ENCODE results near the gene GHITM.

The GHITM gene

DNA sequence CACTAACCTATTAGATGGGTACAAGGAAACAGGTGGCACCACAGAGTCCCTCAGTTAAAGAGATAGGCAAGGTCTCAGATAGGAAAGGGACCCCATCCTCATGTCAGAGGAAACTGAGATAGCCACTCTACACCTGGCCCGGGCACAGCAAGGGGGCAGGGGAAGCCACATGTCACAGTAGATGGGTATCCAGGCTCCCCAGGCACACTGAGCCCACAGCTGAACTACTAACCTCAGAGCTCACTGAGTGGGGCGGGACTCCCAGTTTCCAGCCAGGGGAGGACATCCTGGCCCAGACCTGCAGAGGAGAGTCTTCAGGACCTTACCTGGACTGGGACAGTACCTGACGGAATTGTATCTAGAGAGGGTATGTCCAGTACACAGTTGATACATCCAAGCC, 51.3 kb downstream of the GHITM start:
- H3K4me3 ChIP-seq (ENCODE audit: low read depth, low read length): no peak overlapping the region
- no peak for DNase-seq (ENCODE audit: low read depth)
- TF ChIP-seq, protein P1, sequence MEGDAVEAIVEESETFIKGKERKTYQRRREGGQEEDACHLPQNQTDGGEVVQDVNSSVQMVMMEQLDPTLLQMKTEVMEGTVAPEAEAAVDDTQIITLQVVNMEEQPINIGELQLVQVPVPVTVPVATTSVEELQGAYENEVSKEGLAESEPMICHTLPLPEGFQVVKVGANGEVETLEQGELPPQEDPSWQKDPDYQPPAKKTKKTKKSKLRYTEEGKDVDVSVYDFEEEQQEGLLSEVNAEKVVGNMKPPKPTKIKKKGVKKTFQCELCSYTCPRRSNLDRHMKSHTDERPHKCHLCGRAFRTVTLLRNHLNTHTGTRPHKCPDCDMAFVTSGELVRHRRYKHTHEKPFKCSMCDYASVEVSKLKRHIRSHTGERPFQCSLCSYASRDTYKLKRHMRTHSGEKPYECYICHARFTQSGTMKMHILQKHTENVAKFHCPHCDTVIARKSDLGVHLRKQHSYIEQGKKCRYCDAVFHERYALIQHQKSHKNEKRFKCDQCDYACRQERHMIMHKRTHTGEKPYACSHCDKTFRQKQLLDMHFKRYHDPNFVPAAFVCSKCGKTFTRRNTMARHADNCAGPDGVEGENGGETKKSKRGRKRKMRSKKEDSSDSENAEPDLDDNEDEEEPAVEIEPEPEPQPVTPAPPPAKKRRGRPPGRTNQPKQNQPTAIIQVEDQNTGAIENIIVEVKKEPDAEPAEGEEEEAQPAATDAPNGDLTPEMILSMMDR (IDR thresholded peaks at IDR 0.05; ENCODE audit: insufficient read depth, low read depth, low read length, missing control alignments): no peak

DNA sequence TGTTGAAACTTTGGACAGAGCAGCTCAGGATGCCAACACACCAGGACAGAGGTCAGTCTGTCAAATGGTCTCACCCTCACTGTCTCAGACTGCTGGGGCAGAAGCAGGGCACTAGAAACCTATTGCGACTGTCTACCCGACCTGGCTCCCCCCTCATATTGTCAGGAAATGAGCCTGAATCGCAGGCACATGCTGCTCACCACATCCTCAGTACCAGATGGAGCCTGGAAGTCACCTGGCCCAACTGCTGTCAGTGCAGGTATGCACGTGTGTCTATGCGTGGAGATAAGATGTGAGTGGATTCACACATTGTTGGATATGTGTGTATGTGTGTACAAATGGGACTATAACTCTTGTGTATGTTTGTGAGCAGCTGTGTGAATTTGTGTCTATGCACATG, 51.8 kb downstream of the GHITM start:
- DNase-seq (ENCODE audit: low read depth): no peak
- TF ChIP-seq, protein P1 (IDR thresholded peaks at IDR 0.05; ENCODE audit: insufficient read depth, low read depth, low read length, missing control alignments): no peak
- H3K4me3 ChIP-seq (ENCODE audit: low read depth, low read length): no peak overlapping the region

DNA sequence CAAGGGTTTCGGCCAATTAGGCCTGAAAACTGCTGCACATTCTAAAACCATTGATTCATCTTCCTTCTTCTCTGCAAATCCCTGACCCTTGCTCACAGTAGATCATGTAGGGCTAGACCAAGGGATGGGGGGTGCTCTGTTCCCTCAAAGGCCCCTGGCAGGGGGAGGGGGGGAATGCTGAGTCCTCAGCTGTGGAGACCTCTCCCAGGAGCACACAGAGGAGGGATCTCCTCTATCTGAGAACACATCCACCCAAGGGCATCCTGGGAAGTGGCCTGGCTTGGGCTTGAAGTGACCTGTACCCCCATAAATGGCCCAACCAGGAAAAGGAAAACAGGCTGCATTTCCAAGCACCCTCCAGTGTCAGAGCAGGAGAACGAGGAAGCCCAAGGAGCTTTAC, 54.0 kb downstream of the GHITM start:
- DNase-seq (ENCODE audit: low read depth): no peak
- no peak overlapping the region for H3K4me3 ChIP-seq (ENCODE audit: low read depth, low read length)
- TF ChIP-seq, protein P1 (IDR thresholded peaks at IDR 0.05; ENCODE audit: insufficient read depth, low read depth, low read length, missing control alignments): no peak

DNA sequence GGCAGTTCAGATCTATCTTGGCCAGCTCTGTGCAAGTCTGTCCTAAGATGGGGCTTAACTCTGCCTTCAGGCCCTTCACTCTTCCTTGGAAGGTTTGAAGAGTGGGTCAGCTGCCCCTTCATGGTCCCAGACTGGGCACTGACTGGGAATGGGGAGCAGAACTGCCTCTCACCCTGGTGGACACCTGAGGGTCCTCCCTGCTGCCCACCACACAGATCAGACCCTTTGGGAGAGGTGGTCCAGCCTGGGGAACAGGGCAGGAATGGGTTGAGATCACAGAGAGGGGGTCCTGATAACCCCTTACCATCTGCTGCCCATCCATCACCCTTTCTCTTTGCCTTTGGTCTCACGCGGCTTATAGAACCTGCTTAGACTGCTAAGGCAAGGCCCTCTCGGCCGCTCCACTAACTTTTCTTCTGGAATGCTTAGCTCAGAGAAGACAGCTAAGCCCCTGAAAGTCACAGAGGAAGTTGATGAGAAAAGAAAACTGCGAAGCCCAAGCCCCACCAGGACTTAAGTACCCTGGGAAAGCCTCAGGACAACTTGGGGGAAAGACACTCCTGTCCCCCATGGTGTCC, 54.6 kb downstream of the GHITM start:
- TF ChIP-seq, protein P1 (IDR thresholded peaks at IDR 0.05; ENCODE audit: insufficient read depth, low read depth, low read length, missing control alignments): no peak
- DNase-seq (ENCODE audit: low read depth): no peak
- peak overlapping the region; percentile 61 for H3K4me3 ChIP-seq (ENCODE audit: low read depth, low read length)

DNA sequence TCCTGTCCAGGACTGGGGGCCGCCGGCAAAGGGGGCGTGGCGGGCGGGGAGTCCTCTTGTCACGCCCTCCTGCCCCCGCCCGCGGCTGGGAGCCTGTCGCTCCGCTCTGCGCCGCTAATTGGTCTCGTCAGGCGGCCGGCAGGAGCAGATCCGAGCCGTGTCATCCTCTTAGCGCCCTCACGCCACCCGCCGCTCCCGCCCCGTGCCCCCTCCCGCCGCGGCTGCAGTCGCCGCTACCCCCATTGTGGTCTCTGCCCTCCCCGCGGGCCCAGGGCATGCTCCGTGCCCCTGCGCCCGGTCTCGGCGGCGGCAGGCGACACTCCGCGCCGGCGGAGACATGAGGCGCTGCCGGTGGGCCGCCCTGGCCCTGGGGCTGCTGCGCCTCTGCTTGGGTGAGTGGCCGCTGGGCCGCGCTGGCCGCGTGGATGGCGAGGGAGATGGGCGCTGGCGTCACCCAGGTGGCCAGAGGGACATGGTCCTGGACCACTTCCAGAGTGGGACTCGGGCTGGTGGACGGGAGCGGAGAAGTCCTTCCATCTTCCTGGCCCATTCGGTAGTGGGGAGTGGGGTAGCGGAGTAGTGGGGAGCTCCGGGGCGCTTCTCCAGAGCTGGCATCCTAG, 55.2 kb downstream of the GHITM start, which contains the start of gene CDHR1:
CDHR1 (plus strand) TSS at position 114 of the 620 bp plus-strand sequence; CDS start at position 338, 224 bp downstream.
- peak within 1 kb of the TSS; percentile 61 for H3K4me3 ChIP-seq (ENCODE audit: low read depth, low read length)
- TF ChIP-seq, protein P1 (IDR thresholded peaks at IDR 0.05; ENCODE audit: insufficient read depth, low read depth, low read length, missing control alignments): no peak
- DNase-seq (ENCODE audit: low read depth): peak; percentile 70

DNA sequence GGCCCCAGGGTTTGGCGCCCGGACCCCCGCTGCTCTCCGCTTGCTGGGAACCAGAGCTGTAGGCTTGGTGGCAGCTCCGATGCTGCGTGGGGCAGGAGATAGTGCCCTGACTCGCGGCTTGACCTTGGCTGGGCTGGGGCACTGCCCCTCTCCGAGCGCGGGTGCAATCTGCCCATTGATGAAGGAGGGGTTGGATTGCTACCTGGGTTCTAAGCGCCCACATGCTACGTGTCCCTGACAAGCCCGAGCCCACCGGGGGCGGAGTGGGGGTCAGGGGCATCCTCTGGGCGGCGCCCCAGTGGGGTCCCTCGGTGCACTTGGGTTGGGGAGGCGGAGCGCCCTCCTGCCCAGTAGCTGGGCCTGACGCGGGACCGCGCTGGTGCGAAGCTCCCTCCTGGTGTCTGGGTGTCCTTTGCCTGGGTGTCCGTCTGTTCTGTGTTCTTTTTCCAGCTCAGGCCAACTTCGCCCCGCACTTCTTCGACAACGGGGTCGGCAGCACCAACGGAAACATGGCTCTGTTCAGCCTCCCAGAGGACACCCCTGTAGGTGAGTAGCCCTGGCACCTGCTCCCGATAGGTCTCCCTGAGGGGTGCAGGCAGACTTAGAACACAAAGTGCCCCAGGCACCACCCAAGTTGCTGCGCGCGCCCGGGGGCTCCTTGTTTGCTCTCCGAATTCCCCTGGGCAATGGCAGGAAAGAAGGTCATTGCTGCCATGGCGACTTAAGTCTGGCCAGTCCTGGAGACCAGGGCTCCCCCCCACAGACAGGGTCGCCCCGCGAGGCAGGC, 55.9 kb downstream of the GHITM start:
- DNase-seq (ENCODE audit: low read depth): no peak
- peak overlapping the region; percentile 61 for H3K4me3 ChIP-seq (ENCODE audit: low read depth, low read length)

More for the DNA sequence above, 55.9 kb downstream of the GHITM start:
- TF ChIP-seq, protein P1 (IDR thresholded peaks at IDR 0.05; ENCODE audit: insufficient read depth, low read depth, low read length, missing control alignments): no peak

Measured in GM12865 (cell line).